ENCODE data around the gene DDAH1. TPM values are rescaled to one million over a fixed set of nuclear protein-coding genes. Genes with fewer than 3 reads are reported as not detected.

DDAH1 gene
- polyA plus RNA-seq, 1 donor: 115 TPM

- no CpG with 5 or more reads among the region's 2 CpGs for WGBS (ENCODE audit: insufficient coverage, low lambda C conversion rate)
- DNase-seq: no peak
- Histone ChIP-seq H3K27me3 (ENCODE audit: control insufficient read depth, insufficient read depth, low read length) (no peaks in the 10 kb centered on the region), H3K4me1 (ENCODE audit: control insufficient read depth, insufficient read depth, low read length) (no peaks in the 10 kb centered on the region), H3K36me3 (ENCODE audit: control insufficient read depth, insufficient read depth, low read length) (no peaks in the 10 kb centered on the region), H3K4me3 (ENCODE audit: low read length) (no peak overlapping the region), H3K9me3 (ENCODE audit: control insufficient read depth, low read depth, low read length) (no peaks in the 10 kb centered on the region), H3K27ac (ENCODE audit: low read length) (no peak overlapping the region)
Measured at GRCh38 chr1:85378534-85378933, 86.4 kb downstream of the DDAH1 start.

GRCh38 chr1:85376356-85376755, 88.6 kb downstream of the DDAH1 start:
- WGBS (ENCODE audit: insufficient coverage, low lambda C conversion rate): no CpG with 5 or more reads among the region's 1 CpG
- H3K27ac ChIP-seq (ENCODE audit: low read length): no peak overlapping the region

GRCh38 chr1:85375493-85375892, 89.5 kb downstream of the DDAH1 start:
- no peaks in the 10 kb centered on the region for H3K9me3 ChIP-seq (ENCODE audit: control insufficient read depth, low read depth, low read length)
- 100% methylated on average over 1 of the region's 2 CpGs for WGBS (ENCODE audit: insufficient coverage, low lambda C conversion rate)
- no peak for DNase-seq
- H3K4me3 ChIP-seq (ENCODE audit: low read length): no peak overlapping the region
- H3K27ac ChIP-seq (ENCODE audit: low read length): no peak overlapping the region
- no peaks in the 10 kb centered on the region for H3K27me3 ChIP-seq (ENCODE audit: control insufficient read depth, insufficient read depth, low read length)
- H3K36me3 ChIP-seq (ENCODE audit: control insufficient read depth, insufficient read depth, low read length): no peaks in the 10 kb centered on the region
- no peaks in the 10 kb centered on the region for H3K4me1 ChIP-seq (ENCODE audit: control insufficient read depth, insufficient read depth, low read length)

More at GRCh38 chr1:85376356-85376755, 88.6 kb downstream of the DDAH1 start:
- no peaks in the 10 kb centered on the region for H3K4me1 ChIP-seq (ENCODE audit: control insufficient read depth, insufficient read depth, low read length)
- H3K36me3 ChIP-seq (ENCODE audit: control insufficient read depth, insufficient read depth, low read length): no peaks in the 10 kb centered on the region
- H3K4me3 ChIP-seq (ENCODE audit: low read length): no peak overlapping the region
- H3K9me3 ChIP-seq (ENCODE audit: control insufficient read depth, low read depth, low read length): no peaks in the 10 kb centered on the region
- no peaks in the 10 kb centered on the region for H3K27me3 ChIP-seq (ENCODE audit: control insufficient read depth, insufficient read depth, low read length)
- DNase-seq: no peak

GRCh38 chr1:85374160-85374559, 90.8 kb downstream of the DDAH1 start:
- Histone ChIP-seq H3K9me3 (ENCODE audit: control insufficient read depth, low read depth, low read length) (no peaks in the 10 kb centered on the region), H3K27ac (ENCODE audit: low read length) (no peak overlapping the region), H3K36me3 (ENCODE audit: control insufficient read depth, insufficient read depth, low read length) (no peaks in the 10 kb centered on the region), H3K4me1 (ENCODE audit: control insufficient read depth, insufficient read depth, low read length) (no peaks in the 10 kb centered on the region), H3K27me3 (ENCODE audit: control insufficient read depth, insufficient read depth, low read length) (no peaks in the 10 kb centered on the region), H3K4me3 (ENCODE audit: low read length) (no peak overlapping the region)
- DNase-seq: no peak

GRCh38 chr1:85373378-85373708, 91.6 kb downstream of the DDAH1 start:
- Histone ChIP-seq H3K4me1 (ENCODE audit: control insufficient read depth, insufficient read depth, low read length) (no peaks in the 10 kb centered on the region), H3K27ac (ENCODE audit: low read length) (no peak overlapping the region), H3K27me3 (ENCODE audit: control insufficient read depth, insufficient read depth, low read length) (no peaks in the 10 kb centered on the region), H3K9me3 (ENCODE audit: control insufficient read depth, low read depth, low read length) (no peaks in the 10 kb centered on the region), H3K36me3 (ENCODE audit: control insufficient read depth, insufficient read depth, low read length) (no peaks in the 10 kb centered on the region), H3K4me3 (ENCODE audit: low read length) (no peak overlapping the region)
- WGBS (ENCODE audit: insufficient coverage, low lambda C conversion rate): no CpG with 5 or more reads among the region's 3 CpGs
- DNase-seq: no peak

GRCh38 chr1:85372683-85373377, 92.1 kb downstream of the DDAH1 start:
- Histone ChIP-seq H3K27ac (ENCODE audit: low read length) (no peak overlapping the region), H3K27me3 (ENCODE audit: control insufficient read depth, insufficient read depth, low read length) (no peaks in the 10 kb centered on the region), H3K4me3 (ENCODE audit: low read length) (no peak overlapping the region), H3K9me3 (ENCODE audit: control insufficient read depth, low read depth, low read length) (no peaks in the 10 kb centered on the region), H3K36me3 (ENCODE audit: control insufficient read depth, insufficient read depth, low read length) (no peaks in the 10 kb centered on the region), H3K4me1 (ENCODE audit: control insufficient read depth, insufficient read depth, low read length) (no peaks in the 10 kb centered on the region)
- WGBS (ENCODE audit: insufficient coverage, low lambda C conversion rate): 75% methylated on average over 2 of the region's 5 CpGs
- DNase-seq: no peak

- H3K4me1 ChIP-seq (ENCODE audit: control insufficient read depth, insufficient read depth, low read length): no peaks in the 10 kb centered on the region
- H3K27ac ChIP-seq (ENCODE audit: low read length): no peak overlapping the region
Measured at GRCh38 chr1:85371021-85371420, 93.9 kb downstream of the DDAH1 start.

GRCh38 chr1:85368073-85368770, 96.7 kb downstream of the DDAH1 start:
- Histone ChIP-seq H3K9me3 (ENCODE audit: control insufficient read depth, low read depth, low read length) (no peaks in the 10 kb centered on the region), H3K27ac (ENCODE audit: low read length) (no peak overlapping the region), H3K4me1 (ENCODE audit: control insufficient read depth, insufficient read depth, low read length) (peaks cover 2% of the 10 kb centered on the region), H3K36me3 (ENCODE audit: control insufficient read depth, insufficient read depth, low read length) (no peaks in the 10 kb centered on the region), H3K27me3 (ENCODE audit: control insufficient read depth, insufficient read depth, low read length) (no peaks in the 10 kb centered on the region), H3K4me3 (ENCODE audit: low read length) (no peak overlapping the region)
- 18% methylated on average over 3 of the region's 6 CpGs for WGBS (ENCODE audit: insufficient coverage, low lambda C conversion rate)
- peak; percentile 26 to 60 for DNase-seq

More at GRCh38 chr1:85371021-85371420, 93.9 kb downstream of the DDAH1 start:
- no peak overlapping the region for H3K4me3 ChIP-seq (ENCODE audit: low read length)
- no peaks in the 10 kb centered on the region for H3K36me3 ChIP-seq (ENCODE audit: control insufficient read depth, insufficient read depth, low read length)
- no peaks in the 10 kb centered on the region for H3K27me3 ChIP-seq (ENCODE audit: control insufficient read depth, insufficient read depth, low read length)
- no peak for DNase-seq
- H3K9me3 ChIP-seq (ENCODE audit: control insufficient read depth, low read depth, low read length): no peaks in the 10 kb centered on the region
- WGBS (ENCODE audit: insufficient coverage, low lambda C conversion rate): no CpG with 5 or more reads among the region's 2 CpGs

GRCh38 chr1:85366391-85367170, 98.4 kb downstream of the DDAH1 start:
- Histone ChIP-seq H3K36me3 (ENCODE audit: control insufficient read depth, insufficient read depth, low read length) (no peaks in the 10 kb centered on the region), H3K4me3 (ENCODE audit: low read length) (no peak overlapping the region), H3K9me3 (ENCODE audit: control insufficient read depth, low read depth, low read length) (no peaks in the 10 kb centered on the region), H3K27me3 (ENCODE audit: control insufficient read depth, insufficient read depth, low read length) (no peaks in the 10 kb centered on the region), H3K4me1 (ENCODE audit: control insufficient read depth, insufficient read depth, low read length) (peaks cover 2% of the 10 kb centered on the region), H3K27ac (ENCODE audit: low read length) (no peak overlapping the region)
- DNase-seq: no peak
- 100% methylated on average over 1 of the region's 3 CpGs for WGBS (ENCODE audit: insufficient coverage, low lambda C conversion rate)

- Histone ChIP-seq H3K27me3 (ENCODE audit: control insufficient read depth, insufficient read depth, low read length) (no peaks in the 10 kb centered on the region), H3K9me3 (ENCODE audit: control insufficient read depth, low read depth, low read length) (no peaks in the 10 kb centered on the region), H3K36me3 (ENCODE audit: control insufficient read depth, insufficient read depth, low read length) (no peaks in the 10 kb centered on the region), H3K4me3 (ENCODE audit: low read length) (no peak overlapping the region), H3K4me1 (ENCODE audit: control insufficient read depth, insufficient read depth, low read length) (peaks cover 2% of the 10 kb centered on the region), H3K27ac (ENCODE audit: low read length) (no peak overlapping the region)
- DNase-seq: no peak
- 94% methylated on average over 2 of the region's 3 CpGs for WGBS (ENCODE audit: insufficient coverage, low lambda C conversion rate)
Measured at GRCh38 chr1:85365851-85366250, 99.1 kb downstream of the DDAH1 start.

Measured in large intestine (tissue), 3 donors.